CD14-positive monocyte (primary cell): ENCODE measurements around the gene IRS2. TPM values are rescaled to one million over a fixed set of nuclear protein-coding genes. Genes with fewer than 3 reads are reported as not detected.

ENCODE experiments used
- DNase-seq, 3 donors: peaks; one replicate each; pipeline ENCODE4 v3.0.0-alpha.2; 2011 to 2022
- H2AFZ ChIP-seq: 2 replicates; pipeline ENCODE4 v1.6.0; 2012; ENCODE audit warnings: mild to moderate bottlenecking, low read depth, low read length, inconsistent platforms; ENCODE audit not compliant: insufficient read depth, poor library complexity, severe bottlenecking
- H3K27ac ChIP-seq, 2 donors: 1 replicate in 1 of 2; 2 replicates in 1 of 2; pipeline ENCODE4 v1.5.1; 2012 to 2013; ENCODE audit warnings: low read length in 2 of 2, control low read depth in 1 of 2, inconsistent platforms in 1 of 2, low read depth in 1 of 2, mild to moderate bottlenecking in 1 of 2
- H3K27me3 ChIP-seq, 2 donors: one replicate each; pipeline versions ENCODE4 v1.6.0 to v1.6.1; 2011 to 2013; ENCODE audit warnings: low read length in 2 of 2; ENCODE audit not compliant: control insufficient read depth in 2 of 2, insufficient read depth in 2 of 2
- H3K36me3 ChIP-seq, 2 donors: replicated peaks in 1 of 2; 1 replicate in 1 of 2; 2 replicates in 1 of 2; pipeline versions ENCODE4 v1.5.1 to v1.6.1; 2012 to 2013; ENCODE audit warnings: low read length in 2 of 2, control low read depth in 1 of 2, inconsistent platforms in 1 of 2, mild to moderate bottlenecking in 1 of 2; ENCODE audit not compliant: insufficient read depth in 2 of 2, control insufficient read depth in 1 of 2
- H3K4me1 ChIP-seq, 2 donors: 1 replicate in 1 of 2; 2 replicates in 1 of 2; pipeline versions ENCODE4 v1.5.1 to v1.6.1; 2012 to 2013; ENCODE audit warnings: low read length in 2 of 2, control low read depth in 1 of 2, inconsistent platforms in 1 of 2, mild to moderate bottlenecking in 1 of 2, moderate library complexity in 1 of 2; ENCODE audit not compliant: insufficient read depth in 2 of 2, control insufficient read depth in 1 of 2
- H3K4me2 ChIP-seq: replicated peaks from 2 replicates; pipeline ENCODE3; 2012; ENCODE audit warnings: low read length, moderate library complexity, mild to moderate bottlenecking; ENCODE audit not compliant: poor library complexity, severe bottlenecking; ENCODE audit errors: extremely low read depth
- H3K4me3 ChIP-seq, 3 experiments: fragments of 200-600 bp in 1 of 3; sonication (generic) in 1 of 3; replicated peaks in 1 of 3; 1 replicate in 2 of 3; 2 replicates in 1 of 3; pipeline ENCODE4 v1.5.1; 2011 to 2013; ENCODE audit warnings: low read length in 3 of 3, mild to moderate bottlenecking in 3 of 3, control low read depth in 2 of 3, low read depth in 2 of 3, inconsistent platforms in 1 of 3, moderate library complexity in 1 of 3
- H3K79me2 ChIP-seq: 2 replicates; pipeline ENCODE4 v1.6.0; 2012; ENCODE audit warnings: mild to moderate bottlenecking, control low read depth, inconsistent platforms, low read length, moderate library complexity; ENCODE audit not compliant: insufficient read depth
- H3K9ac ChIP-seq: 2 replicates; pipeline ENCODE4 v1.6.0; 2017; ENCODE audit warnings: low read length, mild to moderate bottlenecking; ENCODE audit not compliant: insufficient read depth, poor library complexity, severe bottlenecking
- H3K9me3 ChIP-seq, 2 donors: replicated peaks in 1 of 2; 1 replicate in 1 of 2; 2 replicates in 1 of 2; pipeline versions ENCODE4 v1.5.1 to v1.6.1; 2012 to 2013; ENCODE audit warnings: low read length in 2 of 2, control low read depth in 1 of 2; ENCODE audit not compliant: control insufficient read depth in 1 of 2, insufficient read depth in 1 of 2
- H4K20me1 ChIP-seq: 2 replicates; pipeline ENCODE4 v1.6.0; 2012; ENCODE audit warnings: mild to moderate bottlenecking, low read length, control low read depth, moderate library complexity; ENCODE audit not compliant: insufficient read depth
- H3K27ac Mint-ChIP-seq, 7 donors: one replicate each; pipeline ENCODE4 v1.8.0; 2020; ENCODE audit warnings: mild to moderate bottlenecking in 7 of 7, mixed read lengths in 7 of 7, moderate library complexity in 6 of 7, inconsistent platforms in 2 of 7
- H3K27me3 Mint-ChIP-seq, 3 donors: one replicate each; pipeline ENCODE4 v1.8.0; 2021 to 2022; ENCODE audit warnings: low read depth in 3 of 3, mild to moderate bottlenecking in 3 of 3, mixed read lengths in 3 of 3, moderate library complexity in 3 of 3, inconsistent platforms in 1 of 3
- H3K36me3 Mint-ChIP-seq, 2 donors: one replicate each; pipeline ENCODE4 v1.8.0; 2020; ENCODE audit warnings: mixed read lengths in 2 of 2, inconsistent platforms in 1 of 2, mild to moderate bottlenecking in 1 of 2
- H3K4me1 Mint-ChIP-seq: one replicate; pipeline ENCODE4 v1.8.0; 2020; ENCODE audit warnings: mild to moderate bottlenecking, mixed read lengths
- H3K4me3 Mint-ChIP-seq, 2 donors: one replicate each; pipeline ENCODE4 v1.8.0; 2020; ENCODE audit warnings: mild to moderate bottlenecking in 2 of 2, mixed read lengths in 2 of 2, moderate library complexity in 1 of 2
- H3K9me3 Mint-ChIP-seq, 7 donors: one replicate each; pipeline ENCODE4 v1.8.0; 2020 to 2022; ENCODE audit warnings: mixed read lengths in 7 of 7, mild to moderate bottlenecking in 6 of 7, moderate library complexity in 6 of 7, inconsistent platforms in 2 of 7
- CTCF ChIP-seq: fragments of 200-600 bp; IDR thresholded peaks from one replicate; pipeline ENCODE4 v1.8.0; 2022; ENCODE audit warnings: antibody characterized with exemption, mild to moderate bottlenecking
- WGBS: methylation state at CpG from one replicate; pipeline ENCODE4 v1.1.5; 2013; ENCODE audit warnings: missing lambda C conversion rate; ENCODE audit not compliant: insufficient coverage; 5-methylcytosine and 5-hydroxymethylcytosine counted together
- intact Hi-C, 2 donors: fragments of 100-400 bp; cut with micrococcal nuclease; formaldehyde crosslinking; loops; one replicate each; pipeline versions ENCODE4 v1.15.0 to v1.15.1; 2023
- polyA plus RNA-seq, 3 donors: library from polyadenylated mRNA; depleted of rRNA in 1 of 3; unstranded in 2 of 3; stranded (reverse) in 1 of 3; fragments of 300-500 nt in 2 of 3; fragments of >200 nt in 1 of 3; fragmentation: Illumina TruSeq in 2 of 3; gene quantifications; 1 replicate in 2 of 3; 2 replicates in 1 of 3; pipeline ENCODE4 v1.2.3, GENCODE V29; 2012 to 2021

The IRS2 gene
- polyA plus RNA-seq, 3 donors: 2.4 to 27.1 (median 3.5) TPM

GRCh38 chr13:109741966-109742365, 44.4 kb downstream of the IRS2 start:
- Histone ChIP-seq H3K36me3 (no peaks in the 10 kb centered on the region), H3K79me2 (no peaks in the 10 kb centered on the region), H3K27ac (no peak overlapping the region), H4K20me1 (no peaks in the 10 kb centered on the region), H3K4me3 (no peak overlapping the region), H3K9me3 (no peaks in the 10 kb centered on the region), H3K4me2 (no peak overlapping the region), H3K9ac (no peak overlapping the region), H2AFZ (no peak overlapping the region), H3K4me1 (peaks cover 0 to 4% of the 10 kb centered on the region in 2 donors), H3K27me3 (no peaks in the 10 kb centered on the region)
- no peak for DNase-seq
- Mint-ChIP-seq H3K36me3 (no peaks in the 10 kb centered on the region), H3K27ac (peak overlapping the region in 1 of 7 donors; percentile 28), H3K9me3 (peaks cover 0 to 3% (median 0%) of the 10 kb centered on the region in 7 donors), H3K27me3 (peaks cover 1 to 7% (median 4%) of the 10 kb centered on the region in 3 donors), H3K4me3 (no peak overlapping the region), H3K4me1 (peaks cover 18% of the 10 kb centered on the region)
- intact Hi-C loops: no loop called here
- WGBS: 100% methylated on average over 4 of the region's 7 CpGs
- no peak for TF ChIP-seq CTCF

GRCh38 chr13:109740721-109741120, 45.7 kb downstream of the IRS2 start:
- Histone ChIP-seq H3K9me3 (no peaks in the 10 kb centered on the region), H4K20me1 (no peaks in the 10 kb centered on the region), H3K4me1 (peaks cover 0 to 4% of the 10 kb centered on the region in 2 donors), H3K36me3 (no peaks in the 10 kb centered on the region), H2AFZ (no peak overlapping the region), H3K4me3 (no peak overlapping the region), H3K27me3 (no peaks in the 10 kb centered on the region), H3K27ac (no peak overlapping the region), H3K4me2 (no peak overlapping the region), H3K79me2 (no peaks in the 10 kb centered on the region), H3K9ac (no peak overlapping the region)
- WGBS: 96% methylated on average over 8 of the region's 10 CpGs
- intact Hi-C loops: no loop called here
- Mint-ChIP-seq H3K27ac (peak overlapping the region in 2 of 7 donors; percentile 48 to 67), H3K4me3 (no peak overlapping the region), H3K36me3 (no peaks in the 10 kb centered on the region), H3K4me1 (peaks cover 21% of the 10 kb centered on the region), H3K9me3 (peaks cover 0 to 3% (median 0%) of the 10 kb centered on the region in 7 donors), H3K27me3 (peaks cover 1 to 7% (median 4%) of the 10 kb centered on the region in 3 donors)
- no peak for DNase-seq
- no peak for TF ChIP-seq CTCF
